Left lung (tissue), 10 donors: Measurements from ENCODE around the gene CDH4. TPM values are rescaled to one million over a fixed set of nuclear protein-coding genes. Genes with fewer than 3 reads are reported as not detected.

Experiments
- ATAC-seq: fragments of 200-7000 bp; cut with Tn5 transposase; one replicate; pipeline ENCODE4 v1.9.1; 2020; ENCODE audit warnings: moderate library complexity
- DNase-seq, 4 donors: peaks; one replicate each; pipeline ENCODE4 v3.0.0-alpha.2; 2013 to 2020
- H3K27ac ChIP-seq, 2 donors: fragments of 200-600 bp; sonication (generic) in 1 of 2; one replicate each; pipeline versions ENCODE4 v1.5.0 to v1.8.0; 2020 to 2021
- H3K27me3 ChIP-seq, 2 donors: fragments of 200-600 bp; sonication (generic) in 1 of 2; one replicate each; pipeline versions ENCODE4 v1.5.0 to v1.8.0; 2020 to 2021
- H3K36me3 ChIP-seq, 2 donors: fragments of 200-600 bp; sonication (generic) in 1 of 2; one replicate each; pipeline versions ENCODE4 v1.5.0 to v1.8.0; 2020 to 2021
- H3K4me1 ChIP-seq, 2 donors: fragments of 200-600 bp; one replicate each; pipeline ENCODE4 v1.8.0; 2021
- H3K4me3 ChIP-seq, 2 donors: fragments of 200-600 bp; sonication (generic) in 1 of 2; one replicate each; pipeline versions ENCODE4 v1.5.0 to v1.8.0; 2020 to 2021; ENCODE audit warnings: mild to moderate bottlenecking in 1 of 2
- H3K9me3 ChIP-seq, 2 donors: fragments of 200-600 bp; sonication (generic) in 1 of 2; one replicate each; pipeline versions ENCODE4 v1.5.0 to v1.8.0; 2020 to 2021
- intact Hi-C, 2 donors: fragments of 100-400 bp; cut with DNase I; formaldehyde crosslinking; loops; one replicate each; pipeline versions ENCODE4 v1.11.2 to v1.14.2; 2022
- polyA plus RNA-seq, 6 donors: library from polyadenylated mRNA; unstranded; fragments of 120-200 nt; gene quantifications; one replicate each; pipeline ENCODE4 v1.2.1, GENCODE V29; 2013; ENCODE audit not compliant: insufficient read length in 6 of 6
- total RNA-seq, 2 donors: library from RNA; stranded (reverse); fragmentation: NEBNext Ultra II Directional; extraction: Animal tissue kit (Norgen Biotek cat#: 25700); gene quantifications; one replicate each; pipeline ENCODE4 v1.2.1, GENCODE V29; 2021
- TF ChIP-seq, protein P1 (sequence below), 2 donors: fragments of 200-600 bp; sonication (generic) in 1 of 2; IDR thresholded peaks; one replicate each; pipeline versions ENCODE4 v1.5.0 to v1.8.0; 2021; ENCODE audit warnings: antibody characterized with exemption in 2 of 2
- donor health status: DM: no; HTN: yes; CAD: no.
- donor health status: DM: no; HTN: no; CAD: no.

Gene CDH4
- total and polyA plus RNA-seq, 8 donors, result 0.24 to 10.8 (median 5.1) TPM

DNA sequence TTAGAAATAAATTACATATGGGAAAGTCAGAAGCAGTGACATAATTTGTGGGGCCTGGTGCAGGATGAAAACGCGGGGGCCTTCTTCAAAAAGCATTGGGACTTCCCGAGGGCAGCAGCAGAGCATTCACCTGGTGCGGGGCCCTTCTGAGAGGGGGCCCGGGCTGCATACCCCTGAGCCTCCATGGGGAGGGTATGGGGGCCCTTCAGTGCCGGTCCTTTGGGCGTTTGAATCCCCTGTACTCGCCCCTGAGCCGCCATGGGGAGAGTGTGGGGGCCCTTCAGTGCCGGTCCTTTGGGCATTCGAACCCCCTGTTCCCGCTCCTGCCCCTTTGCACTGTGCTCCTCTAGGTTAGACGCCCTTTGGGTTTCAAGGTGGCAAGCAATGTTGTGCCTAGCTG, 283.5 kb downstream of the CDH4 start:
- H3K27ac ChIP-seq, result no peak overlapping the region
- DNase-seq, result no peak
- H3K27me3 ChIP-seq, result peaks cover 0 to 25% of the 10 kb centered on the region in 2 donors
- intact Hi-C loops, result no loop called here
- H3K4me1 ChIP-seq, result no peaks in the 10 kb centered on the region
- no peak for ATAC-seq
- no peaks in the 10 kb centered on the region for H3K36me3 ChIP-seq
- peaks cover 0 to 27% of the 10 kb centered on the region in 2 donors for H3K9me3 ChIP-seq
- TF ChIP-seq, protein P1, sequence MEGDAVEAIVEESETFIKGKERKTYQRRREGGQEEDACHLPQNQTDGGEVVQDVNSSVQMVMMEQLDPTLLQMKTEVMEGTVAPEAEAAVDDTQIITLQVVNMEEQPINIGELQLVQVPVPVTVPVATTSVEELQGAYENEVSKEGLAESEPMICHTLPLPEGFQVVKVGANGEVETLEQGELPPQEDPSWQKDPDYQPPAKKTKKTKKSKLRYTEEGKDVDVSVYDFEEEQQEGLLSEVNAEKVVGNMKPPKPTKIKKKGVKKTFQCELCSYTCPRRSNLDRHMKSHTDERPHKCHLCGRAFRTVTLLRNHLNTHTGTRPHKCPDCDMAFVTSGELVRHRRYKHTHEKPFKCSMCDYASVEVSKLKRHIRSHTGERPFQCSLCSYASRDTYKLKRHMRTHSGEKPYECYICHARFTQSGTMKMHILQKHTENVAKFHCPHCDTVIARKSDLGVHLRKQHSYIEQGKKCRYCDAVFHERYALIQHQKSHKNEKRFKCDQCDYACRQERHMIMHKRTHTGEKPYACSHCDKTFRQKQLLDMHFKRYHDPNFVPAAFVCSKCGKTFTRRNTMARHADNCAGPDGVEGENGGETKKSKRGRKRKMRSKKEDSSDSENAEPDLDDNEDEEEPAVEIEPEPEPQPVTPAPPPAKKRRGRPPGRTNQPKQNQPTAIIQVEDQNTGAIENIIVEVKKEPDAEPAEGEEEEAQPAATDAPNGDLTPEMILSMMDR (IDR thresholded peaks at IDR 0.05), result no peak
- H3K4me3 ChIP-seq, result no peak overlapping the region

DNA sequence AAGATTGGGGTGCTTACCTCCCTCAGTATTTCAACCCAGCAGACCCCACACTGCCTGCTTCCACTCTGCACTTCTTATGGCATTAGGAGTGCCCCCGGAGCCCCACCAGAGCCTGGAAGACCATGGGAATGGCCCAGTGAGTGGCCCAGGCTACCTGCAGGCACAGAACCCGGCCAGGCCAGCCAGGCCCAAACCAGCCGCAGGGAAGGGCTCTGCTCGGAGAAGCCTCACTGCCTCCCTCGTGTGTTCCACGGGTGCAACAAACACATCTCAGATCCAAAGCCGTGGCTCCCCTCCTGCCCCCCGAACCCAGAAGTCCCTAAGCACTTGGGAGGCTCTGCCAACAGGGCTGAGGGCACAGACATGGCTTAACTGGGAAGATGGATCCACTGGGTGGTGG, 283.9 kb downstream of the CDH4 start:
- intact Hi-C loops, result no loop called here

DNA sequence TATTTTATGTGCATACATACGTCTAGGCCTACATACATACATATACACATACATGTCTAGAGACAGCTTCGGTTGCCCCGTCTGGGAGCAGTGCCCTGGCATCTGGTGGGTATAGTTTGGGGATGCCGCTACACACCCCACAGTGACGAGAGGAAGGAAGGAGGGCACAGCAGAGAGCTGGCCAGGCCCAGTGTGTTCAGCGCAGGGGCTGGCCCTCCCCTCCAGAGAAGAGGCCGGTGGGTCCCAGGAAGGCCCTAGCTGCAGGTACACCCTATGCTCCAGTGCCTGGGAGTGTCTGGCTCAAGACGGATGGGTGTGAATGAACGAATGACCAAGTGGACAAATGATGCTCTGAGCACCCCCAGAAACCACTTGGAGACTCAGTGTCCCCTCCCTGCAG, 284.6 kb downstream of the CDH4 start:
- Histone ChIP-seq H3K27me3 (peaks cover 0 to 23% of the 10 kb centered on the region in 2 donors), H3K4me3 (no peak overlapping the region), H3K27ac (no peak overlapping the region), H3K36me3 (no peaks in the 10 kb centered on the region), H3K9me3 (peaks cover 0 to 27% of the 10 kb centered on the region in 2 donors), H3K4me1 (no peaks in the 10 kb centered on the region)
- TF ChIP-seq, protein P1 (IDR thresholded peaks at IDR 0.05), result no peak
- intact Hi-C loops, result no loop called here
- DNase-seq (no peak), ATAC-seq (no peak)

More for the DNA sequence above, 283.9 kb downstream of the CDH4 start:
- ATAC-seq, result no peak
- H3K4me3 ChIP-seq, result no peak overlapping the region
- no peaks in the 10 kb centered on the region for H3K4me1 ChIP-seq
- TF ChIP-seq, protein P1 (IDR thresholded peaks at IDR 0.05), result no peak
- no peak for DNase-seq
- H3K27me3 ChIP-seq, result peaks cover 0 to 24% of the 10 kb centered on the region in 2 donors
- no peaks in the 10 kb centered on the region for H3K36me3 ChIP-seq
- H3K27ac ChIP-seq, result no peak overlapping the region
- H3K9me3 ChIP-seq, result peaks cover 0 to 27% of the 10 kb centered on the region in 2 donors

DNA sequence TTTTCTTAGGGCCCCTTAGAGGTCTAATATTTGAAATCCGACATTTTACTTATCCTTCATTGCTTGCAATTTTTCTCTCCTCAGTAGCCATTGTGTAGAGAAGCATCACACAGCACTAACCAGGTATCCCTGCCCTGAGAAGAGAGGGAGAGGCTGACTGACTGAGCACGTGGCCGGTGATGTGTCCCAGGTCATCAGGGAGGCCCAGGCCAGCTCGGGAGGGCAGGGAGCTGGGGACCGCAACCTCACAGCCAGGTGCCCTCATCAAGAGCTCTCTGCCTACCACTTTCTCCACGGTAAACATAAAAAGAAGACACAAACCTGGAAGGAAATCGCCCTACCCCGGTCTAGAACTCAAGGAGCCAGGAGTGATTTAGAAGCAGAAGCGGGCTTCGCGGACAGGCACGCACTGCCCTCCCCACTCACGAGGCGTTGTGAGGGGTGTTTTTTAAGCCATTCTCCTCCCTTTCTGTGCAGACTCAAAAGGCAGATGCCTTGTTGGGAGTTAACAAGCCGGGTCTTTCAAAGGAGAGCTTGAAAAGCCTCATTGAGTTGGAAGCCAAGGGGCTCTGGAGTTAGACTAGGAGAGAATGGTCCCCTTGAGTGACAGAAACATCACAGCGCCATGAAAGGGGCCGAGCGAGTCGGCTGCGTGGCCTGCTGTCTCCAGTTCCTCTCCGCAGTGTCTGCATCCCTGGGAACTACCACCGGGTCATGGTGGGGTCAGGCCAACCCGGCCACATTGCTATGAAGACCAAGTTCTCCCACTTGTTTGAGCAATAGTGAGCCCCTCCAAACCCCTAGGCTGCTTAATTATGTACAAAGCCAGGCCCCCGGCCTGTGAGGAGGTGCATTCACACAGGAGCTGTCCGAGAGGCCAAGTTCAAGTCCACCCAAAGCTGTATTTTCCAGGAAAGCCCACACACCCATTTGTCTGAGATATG, 285.4 kb downstream of the CDH4 start:
- H3K4me3 ChIP-seq, result no peak overlapping the region

More for the DNA sequence above, 285.4 kb downstream of the CDH4 start:
- Histone ChIP-seq H3K27ac (no peak overlapping the region), H3K4me1 (no peaks in the 10 kb centered on the region), H3K36me3 (no peaks in the 10 kb centered on the region), H3K27me3 (peaks cover 0 to 27% of the 10 kb centered on the region in 2 donors), H3K9me3 (peaks cover 0 to 24% of the 10 kb centered on the region in 2 donors)
- DNase-seq (no peak), ATAC-seq (no peak)
- TF ChIP-seq, protein P1 (IDR thresholded peaks at IDR 0.05), result no peak
- intact Hi-C loops, result no loop called here
